HCT116 (cell line): ENCODE data around the gene ANKFN1.

Experiments
- ATF3 ChIP-seq: IDR thresholded peaks from 2 replicates; pipeline ENCODE4 v1.6.1; 2012
- CTCF ChIP-seq, 3 experiments: fragments of 200-600 bp in 1 of 3; sonication (generic) in 1 of 3; IDR thresholded peaks in 2 of 3; conservative IDR thresholded peaks in 1 of 3; 2 replicates each; pipeline ENCODE4 v1.5.1; 2012 to 2017; ENCODE audit warnings: low read depth in 2 of 3, low read length in 2 of 3, antibody characterized with exemption in 1 of 3, borderline replicate concordance in 1 of 3, control low read depth in 1 of 3, mild to moderate bottlenecking in 1 of 3, mixed read lengths in 1 of 3, mixed run types in 1 of 3, moderate library complexity in 1 of 3; ENCODE audit not compliant: insufficient read depth in 1 of 3
- EZH2 ChIP-seq: fragments of 200-600 bp; sonication (generic); IDR thresholded peaks from 2 replicates; pipeline ENCODE4 v1.6.1; 2017; ENCODE audit warnings: antibody characterized with exemption, mixed run types
- EZH2phosphoT487 ChIP-seq: fragments of 200-600 bp; IDR thresholded peaks from 2 replicates; pipeline ENCODE4 v1.6.1; 2018; ENCODE audit warnings: antibody characterized with exemption, borderline replicate concordance
- MAX ChIP-seq: IDR thresholded peaks from 2 replicates; pipeline ENCODE4 v1.6.1; 2012
- POLR2A ChIP-seq: IDR thresholded peaks from 2 replicates; pipeline ENCODE4 v1.7.0; 2011; ENCODE audit warnings: borderline replicate concordance; ENCODE audit not compliant: insufficient read depth, insufficient read length; ENCODE audit errors: extremely low read depth
- POLR2AphosphoS5 ChIP-seq: IDR thresholded peaks from 2 replicates; pipeline ENCODE4 v1.6.1; 2011; ENCODE audit warnings: mild to moderate bottlenecking, low read depth, low read length, moderate library complexity
- RAD21 ChIP-seq: IDR thresholded peaks from 2 replicates; pipeline ENCODE4 v1.6.1; 2012; ENCODE audit warnings: low read depth, mild to moderate bottlenecking
- SP1 ChIP-seq: IDR thresholded peaks from 2 replicates; pipeline ENCODE4 v1.6.1; 2012; ENCODE audit warnings: low read depth
- YY1 ChIP-seq: IDR thresholded peaks from 2 replicates; pipeline ENCODE4 v1.6.1; 2011; ENCODE audit warnings: low read length, low read depth, moderate library complexity, mild to moderate bottlenecking; ENCODE audit not compliant: insufficient replicate concordance; ENCODE audit errors: extremely low read depth
- ZBTB33 ChIP-seq: IDR thresholded peaks from 2 replicates; pipeline ENCODE4 v1.6.1; 2011; ENCODE audit warnings: mild to moderate bottlenecking, low read length, moderate library complexity; ENCODE audit not compliant: insufficient replicate concordance; ENCODE audit errors: extremely low read depth
- ZFX ChIP-seq: fragments of 450-650 bp; IDR thresholded peaks from 2 replicates; pipeline ENCODE4 v1.6.1; 2017
- ZNF274 ChIP-seq: fragments of 200-500 bp; sonication (Bioruptor generic); IDR thresholded peaks from 2 replicates; pipeline ENCODE4 v1.6.1; 2014; ENCODE audit warnings: mild to moderate bottlenecking, low read depth, low read length, inconsistent platforms

GRCh38 chr17:56523042-56523441 is 369.8 kb downstream of the ANKFN1 start:
- TF ChIP-seq CTCF (IDR thresholded peaks at IDR 0.05 in 2 of 3, conservative IDR thresholded peaks at IDR 0.05 in 1 of 3; ENCODE audit: borderline replicate concordance in 1 of 3, insufficient read depth in 1 of 3, low read depth in 2 of 3, low read length in 2 of 3), result no peak
- TF ChIP-seq POLR2AphosphoS5, result no peak
- TF ChIP-seq POLR2A, result no peak
- no peak for TF ChIP-seq ZFX
- TF ChIP-seq EZH2, result no peak
- no peak for TF ChIP-seq MAX
- no peak for TF ChIP-seq EZH2phosphoT487
- TF ChIP-seq ATF3, result no peak
- no peak for TF ChIP-seq ZNF274
- no peak for TF ChIP-seq RAD21
- no peak for TF ChIP-seq SP1
- TF ChIP-seq YY1, result no peak
- TF ChIP-seq ZBTB33, result no peak
